Skeletal muscle cell (primary cell): Measurements from ENCODE around the gene NFKBIB.
"Not testable (repeated sequence)": the region's sequence is repeated elsewhere in the genome, so short reads cannot be mapped to it uniquely, and the experiment has no call there.

Experiments used
- DNase-seq: peaks from one replicate; pipeline ENCODE4 v3.0.0-alpha.2; 2010; ENCODE audit warnings: low read depth
- H3K4me3 ChIP-seq: 2 replicates; pipeline ENCODE4 v1.5.1; 2011; ENCODE audit warnings: low read depth, mild to moderate bottlenecking, control low read depth, low read length, moderate library complexity

The NFKBIB gene

GRCh38 chr19:38899447-38900201 is at the start of gene NFKBIB, which contains the start of gene SIRT2:
Gene NFKBIB (plus strand): TSS chr19:38899969. CDS start chr19:38900033, 64 bp downstream.
Gene SIRT2 (minus strand): TSS chr19:38899618. CDS start chr19:38899521, 97 bp downstream.
- peak within 1 kb of the TSS; percentile 92 for H3K4me3 ChIP-seq
- peak; percentile 98 for DNase-seq

GRCh38 chr19:38850436-38850975 is 49.3 kb upstream of the NFKBIB start:
- DNase-seq: peak; percentile 100
- H3K4me3 ChIP-seq: peak overlapping the region; percentile 57

- peak overlapping the region; percentile 57 for H3K4me3 ChIP-seq
- DNase-seq: no peak
Measured at GRCh38 chr19:38850976-38851621, 48.7 kb upstream of the NFKBIB start.

- DNase-seq: peak; percentile 75
- peak overlapping the region; percentile 78 for H3K4me3 ChIP-seq
Measured at GRCh38 chr19:38851622-38852230, 48.0 kb upstream of the NFKBIB start.

GRCh38 chr19:38852231-38853044 is 47.3 kb upstream of the NFKBIB start:
- H3K4me3 ChIP-seq: peak overlapping the region; percentile 78
- DNase-seq: no peak

GRCh38 chr19:38853214-38853613 is 46.6 kb upstream of the NFKBIB start:
- peak overlapping the region; percentile 78 for H3K4me3 ChIP-seq
- DNase-seq: no peak

- not testable (repeated sequence) for H3K4me3 ChIP-seq, DNase-seq
Measured at GRCh38 chr19:38854961-38855360, 44.8 kb upstream of the NFKBIB start.

GRCh38 chr19:38855751-38856150 is 44.0 kb upstream of the NFKBIB start:
- not testable (repeated sequence) for DNase-seq, H3K4me3 ChIP-seq

GRCh38 chr19:38856813-38857212 is 43.0 kb upstream of the NFKBIB start:
- no peak for DNase-seq
- no peak overlapping the region for H3K4me3 ChIP-seq

GRCh38 chr19:38859631-38860204 is 40.1 kb upstream of the NFKBIB start:
- not testable (repeated sequence) for DNase-seq, H3K4me3 ChIP-seq

GRCh38 chr19:38861368-38861767 is 38.4 kb upstream of the NFKBIB start:
- no peak for DNase-seq
- no peak overlapping the region for H3K4me3 ChIP-seq

GRCh38 chr19:38862321-38863059 is 37.3 kb upstream of the NFKBIB start:
- DNase-seq: peak; percentile 65
- no peak overlapping the region for H3K4me3 ChIP-seq

GRCh38 chr19:38867171-38867780 is 32.5 kb upstream of the NFKBIB start:
- DNase-seq: no peak
- H3K4me3 ChIP-seq: no peak overlapping the region

- no peak overlapping the region for H3K4me3 ChIP-seq
- no peak for DNase-seq
Measured at GRCh38 chr19:38868551-38868950, 31.2 kb upstream of the NFKBIB start.

- peak overlapping the region; percentile 44 for H3K4me3 ChIP-seq
- no peak for DNase-seq
Measured at GRCh38 chr19:38869160-38869835, 30.5 kb upstream of the NFKBIB start.

- DNase-seq: no peak
- peak overlapping the region; percentile 44 for H3K4me3 ChIP-seq
Measured at GRCh38 chr19:38869836-38870607, 29.7 kb upstream of the NFKBIB start.

- H3K4me3 ChIP-seq: no peak overlapping the region
- DNase-seq: no peak
Measured at GRCh38 chr19:38870612-38871011, 29.2 kb upstream of the NFKBIB start.
